GOT3 (cell line): Measurements from ENCODE around the gene ITPKB.

Source experiments
- DNase-seq: peaks from one replicate; lab custom pipeline; 2025; ENCODE audit warnings: mixed read lengths; lab: John Stamatoyannopoulos, UW

Gene ITPKB

DNA sequence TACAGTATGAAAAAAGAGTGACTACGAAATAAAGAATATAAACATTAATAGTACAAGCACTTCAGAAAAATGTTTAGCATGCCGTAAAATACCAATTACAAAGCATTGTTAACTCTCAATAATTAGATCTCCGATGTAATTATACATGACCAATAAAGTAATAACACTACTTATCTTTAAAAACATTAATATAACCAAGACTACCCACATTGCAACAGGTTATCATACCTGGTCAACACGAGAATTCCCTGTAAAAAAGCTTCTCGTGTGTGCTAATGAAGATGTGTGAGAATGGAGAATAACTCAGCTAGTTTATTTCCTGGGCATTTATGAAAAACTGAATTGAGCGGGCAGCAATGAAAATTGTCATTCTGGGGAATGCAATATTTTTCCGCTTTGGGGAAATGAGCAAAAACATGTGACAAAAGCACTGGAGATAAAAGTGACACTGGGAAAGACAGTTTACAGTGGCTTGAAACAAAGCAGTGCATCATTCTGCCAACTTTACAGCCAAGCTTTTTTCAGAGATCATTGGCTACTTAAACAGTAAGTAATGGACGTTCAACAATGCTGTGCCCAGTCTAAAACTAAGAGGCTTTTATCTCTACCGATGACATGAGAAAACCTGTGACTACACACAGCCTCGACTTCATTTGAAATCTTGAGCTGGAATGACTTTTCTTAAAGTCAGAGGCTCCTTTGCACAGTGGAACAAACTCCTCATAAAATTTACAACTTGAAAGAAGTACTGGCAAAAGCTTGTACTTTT lies 34.7 kb downstream of the ITPKB start:
- DNase-seq = no peak

DNA sequence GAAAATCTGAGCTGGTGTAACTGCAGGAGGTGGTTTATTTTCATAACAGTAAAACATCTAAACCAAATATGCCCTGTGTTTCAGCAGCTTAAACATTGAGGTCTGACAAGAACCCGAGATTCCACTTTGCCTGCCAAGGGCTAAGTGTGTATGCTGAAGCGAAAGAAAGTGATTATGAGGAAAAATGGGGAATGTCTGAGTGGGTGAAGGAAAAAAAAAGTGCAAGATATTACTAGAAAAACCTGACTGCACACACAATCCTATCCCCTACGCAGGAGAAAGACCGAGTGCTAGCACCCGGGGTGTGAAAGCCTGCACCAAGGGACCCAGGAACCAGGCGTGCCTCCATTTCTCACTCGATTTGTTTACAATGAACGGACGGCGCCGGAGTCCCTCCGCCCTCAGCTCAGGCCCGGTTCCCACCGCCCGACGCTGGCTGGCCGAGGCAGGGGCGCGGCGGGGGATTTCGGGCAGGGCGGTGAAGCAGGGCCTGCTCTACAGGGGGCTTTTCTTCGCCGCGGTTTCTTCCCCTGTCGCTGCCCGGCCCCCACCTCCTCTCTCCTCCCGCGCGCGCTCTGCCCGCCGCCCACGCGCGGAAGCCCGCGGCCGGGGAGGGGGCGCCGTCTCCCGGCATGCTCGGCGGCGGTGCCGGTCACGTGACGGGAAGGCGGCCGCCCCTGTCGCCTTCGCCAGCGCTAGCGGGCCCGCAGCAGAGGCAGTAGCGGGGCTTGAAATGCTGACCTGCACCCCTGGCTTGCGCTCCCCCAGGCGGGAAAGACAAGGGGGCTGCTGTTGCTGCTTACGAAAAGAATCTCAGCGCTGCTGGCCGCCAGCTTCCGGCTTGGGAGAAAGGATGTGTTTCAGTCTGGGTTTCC lies 35.9 kb downstream of the ITPKB start:
- peak; percentile 53 for DNase-seq

DNA sequence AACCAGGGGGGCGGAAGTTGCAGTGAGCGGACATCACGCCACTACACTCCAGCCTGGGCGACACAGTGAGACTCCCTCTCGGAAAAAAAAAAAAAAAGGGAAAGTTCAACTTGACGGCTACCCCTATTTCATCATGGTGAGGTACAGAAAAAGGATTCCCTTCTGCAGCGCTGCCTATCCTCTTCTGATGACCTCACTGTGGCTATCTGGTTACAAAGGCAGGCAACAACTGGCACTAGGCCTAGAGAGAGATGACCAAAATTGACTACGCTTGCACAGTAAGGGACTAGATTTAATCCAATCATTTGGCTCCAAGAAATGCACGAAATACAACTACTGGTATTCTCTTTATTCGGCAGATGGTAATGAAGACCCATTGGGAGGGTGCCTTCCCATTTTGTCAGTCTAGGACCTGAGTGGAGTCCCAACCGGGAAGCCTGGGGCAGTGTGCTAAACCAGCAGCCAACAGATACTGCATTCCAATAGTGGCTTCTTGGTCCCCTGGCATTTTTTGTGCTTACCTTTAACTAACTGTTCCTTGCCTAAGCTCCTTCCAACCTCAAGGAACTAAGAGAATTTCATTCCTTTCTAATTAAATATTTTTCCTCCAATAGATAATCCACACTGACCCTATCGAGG lies 36.6 kb downstream of the ITPKB start:
- peak; percentile 13 for DNase-seq

DNA sequence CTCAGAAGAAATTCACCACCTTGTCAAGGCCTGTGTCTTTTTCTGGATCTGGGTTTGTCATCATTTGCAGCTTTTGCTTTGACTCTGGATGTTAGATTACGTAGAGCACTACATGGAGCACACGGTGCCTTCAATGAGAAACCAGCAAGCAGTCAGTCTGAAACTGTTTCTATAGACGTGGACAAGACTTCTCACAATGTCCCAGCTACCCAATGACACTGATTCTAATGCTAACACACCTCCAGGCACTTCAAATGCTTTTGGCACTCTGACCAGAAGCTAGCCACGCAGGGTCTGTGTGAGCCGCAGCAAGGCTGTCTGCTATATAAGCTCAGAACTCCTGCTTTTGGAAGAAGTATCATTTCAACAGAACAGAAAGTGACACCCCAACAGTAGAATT lies 38.2 kb downstream of the ITPKB start:
- no peak for DNase-seq

DNA sequence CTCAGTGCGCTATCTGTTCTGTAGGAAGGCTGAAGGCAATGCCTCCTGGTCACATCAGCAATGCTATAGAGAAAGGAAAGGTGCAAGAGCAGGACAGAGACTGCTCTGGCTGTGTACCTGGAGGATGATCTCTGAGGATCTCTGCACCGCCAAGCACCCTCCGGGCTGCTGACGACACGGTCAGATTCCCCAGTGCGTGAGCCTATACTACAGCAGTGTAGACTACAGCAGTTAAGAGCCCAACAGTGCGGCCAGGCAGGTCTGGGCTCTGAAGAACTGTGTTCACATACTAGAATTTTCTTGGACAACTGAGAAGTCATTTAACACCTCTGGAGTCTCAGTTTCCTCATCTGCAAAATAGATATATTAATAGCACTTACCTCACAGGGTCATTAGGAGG lies 39.9 kb downstream of the ITPKB start:
- no peak for DNase-seq

DNA sequence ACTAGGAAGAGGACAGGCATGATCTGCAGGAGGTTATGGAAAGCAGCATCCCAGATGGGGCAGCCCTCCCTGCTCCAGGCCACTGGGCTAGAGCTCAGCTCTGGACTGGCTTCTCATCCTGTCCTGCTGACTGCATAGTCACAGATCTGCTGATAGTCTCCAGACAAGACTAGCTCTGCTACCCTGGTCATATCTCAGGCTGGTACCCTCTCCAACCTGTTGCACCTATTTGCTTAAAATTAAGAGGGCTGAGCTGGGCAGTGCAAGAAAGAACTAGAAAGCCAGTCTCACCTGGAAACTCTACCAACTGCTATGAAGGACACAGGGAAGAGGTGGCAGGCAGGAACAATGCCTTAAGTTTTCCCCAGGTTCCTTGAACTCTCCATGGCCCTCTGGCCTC lies 40.4 kb downstream of the ITPKB start:
- DNase-seq = no peak

DNA sequence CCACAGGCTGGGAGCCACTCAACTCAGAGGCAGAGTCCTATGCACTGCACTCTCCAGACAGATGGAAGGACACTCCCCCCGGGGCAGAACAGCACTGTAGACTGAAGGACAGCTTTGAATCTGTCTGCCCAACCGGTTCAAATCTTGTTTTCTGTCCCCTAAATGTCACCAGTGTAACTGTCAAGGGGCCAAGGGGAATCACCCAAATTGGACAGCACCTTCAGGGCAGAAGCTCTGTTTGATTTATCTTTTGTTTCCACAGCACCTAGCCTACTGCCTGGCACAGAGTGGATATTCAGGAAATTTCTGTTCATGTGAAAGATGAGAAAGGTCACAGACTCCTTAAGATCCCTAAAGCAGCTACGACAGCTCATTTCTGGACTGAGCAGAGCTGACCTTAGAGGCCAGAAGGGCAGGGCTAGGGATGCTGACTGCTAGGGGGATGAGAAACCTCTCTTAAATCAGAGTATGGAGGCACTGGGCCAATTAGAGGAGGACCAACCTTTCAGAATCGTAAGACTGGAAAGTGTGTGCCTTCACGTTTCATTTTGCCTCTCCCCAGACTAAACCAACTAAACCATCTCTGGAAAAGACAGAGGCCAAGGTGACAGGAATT lies 41.0 kb downstream of the ITPKB start:
- DNase-seq = no peak

DNA sequence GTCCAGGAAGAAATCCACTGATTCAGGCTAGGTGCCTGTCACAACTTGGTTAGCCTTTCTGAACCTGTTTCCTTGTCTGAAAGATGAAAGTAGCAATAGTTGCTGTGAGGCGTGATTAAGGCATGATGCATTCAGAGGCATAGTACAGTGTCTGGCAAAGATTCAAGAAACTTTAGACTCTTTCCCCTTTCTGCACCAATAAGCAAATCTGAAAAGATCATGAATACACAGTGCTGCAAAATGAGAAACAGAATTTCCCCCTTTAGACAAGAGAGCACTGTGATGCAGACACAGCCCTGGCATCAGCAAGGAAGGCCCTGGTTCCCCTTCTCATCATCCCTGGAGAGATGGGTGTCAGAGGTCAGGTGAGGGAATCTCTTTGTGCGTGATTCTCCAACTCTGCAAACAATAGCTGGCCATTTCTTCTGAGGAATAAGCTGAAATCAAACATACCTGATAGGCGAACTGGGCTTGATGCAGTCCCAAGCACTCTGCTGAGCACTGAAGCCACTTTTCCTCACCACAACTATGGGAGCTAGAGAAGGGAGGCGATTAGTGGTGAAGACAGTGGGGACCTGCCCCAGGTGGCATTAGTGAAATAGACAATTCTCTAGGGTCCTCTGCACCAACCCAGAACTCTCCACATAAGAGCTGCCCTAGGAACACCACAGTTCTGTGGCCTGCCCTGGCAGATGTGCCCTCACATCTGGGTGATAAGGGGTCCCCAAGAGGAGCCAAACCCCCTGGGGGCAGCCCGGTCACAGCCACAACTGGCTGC lies 41.7 kb downstream of the ITPKB start:
- no peak for DNase-seq

DNA sequence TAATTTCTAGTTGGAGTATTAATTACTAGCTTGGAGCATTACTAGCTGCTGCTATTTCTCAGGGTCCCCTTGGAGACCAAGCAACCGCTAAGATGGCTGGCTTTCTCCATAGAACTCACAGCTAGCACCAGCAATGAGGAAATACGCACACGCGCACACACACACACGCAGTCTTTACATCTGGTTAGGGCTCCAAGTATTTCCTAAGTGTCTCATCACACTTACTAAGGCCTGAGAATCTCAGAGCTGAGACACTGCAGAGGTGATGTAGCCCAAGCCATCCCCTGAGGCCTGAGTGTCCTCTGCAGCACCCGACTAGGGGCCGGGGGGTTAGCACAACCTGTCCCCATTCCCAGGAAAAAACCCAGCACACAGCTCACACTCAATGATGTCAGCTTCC lies 42.5 kb downstream of the ITPKB start:
- no peak for DNase-seq

DNA sequence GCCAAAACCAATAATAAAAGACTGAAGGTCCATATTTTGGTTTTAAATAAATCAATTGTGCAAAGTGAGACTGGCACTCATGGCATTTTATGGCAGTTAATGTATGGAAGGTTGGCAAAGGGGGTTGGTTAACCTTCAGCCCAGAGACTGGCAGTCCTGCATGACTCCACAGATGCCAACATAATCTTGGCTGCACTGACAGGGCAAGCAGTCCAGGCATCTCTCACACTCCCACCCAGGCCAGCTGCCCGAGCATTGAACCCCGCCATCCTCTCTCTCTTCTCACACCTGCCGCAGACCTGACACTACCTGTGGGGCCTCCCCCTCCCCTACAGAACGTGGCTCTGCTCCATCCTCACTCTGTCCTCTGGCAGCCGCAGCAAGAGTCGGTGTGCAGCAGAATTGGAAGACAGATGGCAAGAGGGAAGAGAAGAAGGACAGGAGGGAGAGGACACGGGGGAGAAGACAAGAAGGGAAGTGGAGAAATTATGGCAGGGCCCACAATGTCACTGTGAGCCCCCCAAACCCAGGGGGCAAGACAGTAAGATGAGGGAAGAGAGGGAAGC lies 43.7 kb downstream of the ITPKB start:
- no peak for DNase-seq

DNA sequence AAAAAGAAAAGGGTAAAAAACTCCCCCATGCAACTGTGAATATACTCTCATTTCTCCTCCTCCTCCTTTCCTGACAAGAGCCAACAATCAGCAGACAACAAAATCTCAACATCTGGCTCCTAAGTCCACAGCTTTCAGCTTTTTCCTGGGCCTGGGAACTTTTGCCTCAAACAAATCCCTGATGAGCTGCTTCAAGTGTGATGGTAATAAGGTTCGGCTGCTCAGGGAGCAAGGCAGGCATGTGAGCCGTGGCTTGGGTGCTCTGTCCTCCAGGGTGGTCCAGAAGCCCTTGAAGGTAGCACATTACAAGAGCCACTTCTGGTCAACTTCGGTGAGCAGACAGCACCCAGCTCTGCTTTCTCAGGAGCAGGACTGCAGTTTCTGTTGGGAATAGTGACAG lies 46.3 kb downstream of the ITPKB start:
- no peak for DNase-seq

DNA sequence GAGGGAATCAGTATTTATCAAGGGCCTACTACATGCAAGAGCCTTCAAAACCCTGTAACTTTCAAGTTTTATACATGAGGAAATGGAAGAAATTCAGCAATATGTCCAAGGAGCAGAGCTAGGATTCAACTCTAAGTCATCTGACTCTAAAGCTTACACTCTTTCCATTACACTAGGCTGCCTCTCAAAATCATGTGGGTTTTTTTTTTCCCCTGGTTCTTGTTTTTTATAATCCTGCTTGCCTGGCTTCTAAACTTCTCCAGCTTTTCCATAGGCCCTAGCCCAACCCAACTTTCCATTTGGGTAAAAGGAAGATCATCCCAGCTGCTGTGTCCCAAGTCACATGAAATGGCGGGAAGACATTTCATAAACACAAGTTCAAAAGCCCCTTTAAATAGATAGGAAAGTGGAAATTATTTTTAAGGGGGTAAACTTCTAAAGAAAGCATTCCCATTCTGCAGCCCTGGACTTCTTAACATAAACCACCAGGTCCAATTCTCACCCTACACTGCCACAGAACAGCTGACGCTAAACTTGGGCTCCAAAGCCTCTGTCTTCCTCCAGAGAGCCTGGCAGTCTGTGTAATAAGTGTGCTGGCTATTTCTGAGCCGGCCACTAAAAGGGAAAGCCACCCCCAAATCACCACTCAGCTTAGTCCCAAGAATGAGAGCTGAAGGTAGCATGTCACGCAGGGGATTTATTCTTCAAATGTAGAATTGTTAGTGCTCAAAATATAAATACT lies 46.9 kb downstream of the ITPKB start:
- no peak for DNase-seq

DNA sequence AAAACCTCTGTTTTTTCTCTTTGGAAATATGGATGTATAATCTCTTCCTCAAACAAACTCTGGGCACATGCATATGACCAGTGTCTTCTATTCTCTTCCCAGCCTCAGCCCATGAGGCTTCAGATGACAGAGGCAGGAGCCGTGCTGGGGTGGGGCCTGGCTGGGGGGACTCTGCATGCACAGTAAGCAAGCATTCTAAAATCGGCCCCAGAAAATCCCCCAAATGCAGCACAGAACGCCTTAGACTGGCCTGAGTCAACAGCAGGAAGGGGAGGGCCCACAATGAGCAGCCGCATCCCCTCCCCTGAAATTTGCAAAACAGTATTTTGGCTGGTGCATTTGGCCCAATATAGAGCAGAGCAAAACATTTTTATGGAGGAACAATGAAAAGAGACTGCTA lies 47.8 kb downstream of the ITPKB start:
- DNase-seq = no peak

DNA sequence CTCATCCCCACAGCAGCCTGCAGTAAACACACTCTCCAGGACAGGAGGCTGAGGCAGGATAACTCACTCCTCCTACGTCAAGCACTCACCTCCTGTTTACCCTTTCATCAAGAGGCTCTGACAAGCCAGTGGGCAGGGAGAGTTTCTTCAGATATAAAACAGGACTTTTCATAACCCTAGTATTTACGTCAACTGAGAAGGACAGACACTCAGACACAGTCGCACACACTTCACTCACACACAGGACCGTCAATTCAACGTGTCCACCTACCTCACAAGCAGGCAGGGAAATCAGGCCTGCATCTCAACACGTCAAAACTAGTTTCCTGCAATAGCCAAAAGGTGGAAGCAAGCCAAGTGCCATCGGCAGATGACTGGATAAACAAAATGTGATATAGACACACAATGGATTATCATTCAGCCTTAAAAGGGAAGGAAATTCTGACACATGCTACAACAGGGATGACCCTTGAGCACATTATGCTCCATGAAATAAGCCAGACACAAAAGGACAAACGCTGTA lies 48.6 kb downstream of the ITPKB start:
- no peak for DNase-seq

DNA sequence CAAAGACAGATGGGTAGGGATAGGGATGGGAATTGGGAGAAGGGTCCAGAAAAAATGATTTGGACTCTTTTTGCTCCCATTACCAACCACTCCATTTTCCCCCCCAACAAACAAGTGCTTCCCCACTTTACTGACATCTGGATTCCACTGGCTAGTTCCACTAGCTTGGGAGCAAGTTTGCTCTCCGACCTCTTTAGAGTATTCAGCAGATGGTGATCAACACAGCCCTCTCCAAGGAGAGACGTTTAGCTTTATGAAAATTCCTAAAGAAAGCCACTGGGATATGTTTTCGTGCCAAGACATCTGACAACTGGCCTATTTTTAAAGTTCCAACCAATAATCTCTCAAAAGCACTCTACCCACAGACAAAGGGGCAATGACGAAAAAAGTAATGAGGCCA lies 50.3 kb downstream of the ITPKB start:
- no peak for DNase-seq

DNA sequence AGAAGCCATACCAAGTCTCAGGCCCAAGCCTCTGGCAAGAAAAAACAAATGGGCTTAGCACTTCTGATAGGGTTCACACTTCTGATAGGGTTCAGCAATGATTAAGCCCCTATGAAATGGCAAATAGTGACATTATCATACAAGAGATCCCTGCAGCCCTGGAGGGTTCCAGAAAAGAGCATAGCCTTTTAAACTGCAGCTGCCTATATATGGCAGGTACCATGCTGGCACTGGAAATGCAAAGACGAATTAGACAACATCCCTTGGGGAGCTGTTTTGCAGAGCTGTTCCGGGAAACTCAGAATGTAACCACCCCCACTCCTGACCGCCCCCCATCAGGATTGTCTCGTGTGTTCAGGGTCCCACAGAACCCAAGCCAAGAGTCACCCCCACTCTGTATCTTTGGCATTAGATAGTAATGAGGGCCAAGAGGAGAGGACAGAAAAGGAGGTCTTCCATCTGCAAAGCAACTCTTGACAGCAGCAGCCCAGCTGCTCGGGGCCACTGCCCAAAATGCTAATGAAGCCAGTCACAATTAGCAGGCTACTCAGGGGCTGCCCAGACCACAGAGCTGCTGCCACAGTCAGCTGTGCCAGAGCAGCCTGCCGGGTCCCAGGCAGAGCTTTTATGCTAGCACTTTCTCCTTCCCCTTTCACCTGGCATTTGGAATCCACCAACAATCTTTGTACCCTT lies 50.9 kb downstream of the ITPKB start:
- DNase-seq = no peak

DNA sequence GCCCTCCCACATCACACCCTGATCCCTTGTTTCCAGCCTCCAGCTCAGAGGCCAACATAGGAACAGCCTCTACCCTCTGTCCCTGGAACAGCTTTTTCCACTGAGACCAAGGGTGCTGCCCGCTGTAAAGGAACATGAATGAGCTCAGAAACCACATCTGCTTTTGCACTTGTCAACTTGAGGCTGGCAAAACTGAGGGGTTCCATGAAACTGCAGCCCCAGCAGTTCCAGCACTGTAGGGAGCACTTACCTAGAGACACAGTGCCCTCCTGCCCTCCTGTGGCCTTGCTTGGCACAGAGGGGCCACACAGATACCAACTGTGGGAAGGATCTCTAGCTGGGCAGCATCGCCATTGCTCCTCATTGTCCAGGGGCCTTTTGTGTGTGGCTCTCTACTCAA lies 51.7 kb downstream of the ITPKB start:
- no peak for DNase-seq

DNA sequence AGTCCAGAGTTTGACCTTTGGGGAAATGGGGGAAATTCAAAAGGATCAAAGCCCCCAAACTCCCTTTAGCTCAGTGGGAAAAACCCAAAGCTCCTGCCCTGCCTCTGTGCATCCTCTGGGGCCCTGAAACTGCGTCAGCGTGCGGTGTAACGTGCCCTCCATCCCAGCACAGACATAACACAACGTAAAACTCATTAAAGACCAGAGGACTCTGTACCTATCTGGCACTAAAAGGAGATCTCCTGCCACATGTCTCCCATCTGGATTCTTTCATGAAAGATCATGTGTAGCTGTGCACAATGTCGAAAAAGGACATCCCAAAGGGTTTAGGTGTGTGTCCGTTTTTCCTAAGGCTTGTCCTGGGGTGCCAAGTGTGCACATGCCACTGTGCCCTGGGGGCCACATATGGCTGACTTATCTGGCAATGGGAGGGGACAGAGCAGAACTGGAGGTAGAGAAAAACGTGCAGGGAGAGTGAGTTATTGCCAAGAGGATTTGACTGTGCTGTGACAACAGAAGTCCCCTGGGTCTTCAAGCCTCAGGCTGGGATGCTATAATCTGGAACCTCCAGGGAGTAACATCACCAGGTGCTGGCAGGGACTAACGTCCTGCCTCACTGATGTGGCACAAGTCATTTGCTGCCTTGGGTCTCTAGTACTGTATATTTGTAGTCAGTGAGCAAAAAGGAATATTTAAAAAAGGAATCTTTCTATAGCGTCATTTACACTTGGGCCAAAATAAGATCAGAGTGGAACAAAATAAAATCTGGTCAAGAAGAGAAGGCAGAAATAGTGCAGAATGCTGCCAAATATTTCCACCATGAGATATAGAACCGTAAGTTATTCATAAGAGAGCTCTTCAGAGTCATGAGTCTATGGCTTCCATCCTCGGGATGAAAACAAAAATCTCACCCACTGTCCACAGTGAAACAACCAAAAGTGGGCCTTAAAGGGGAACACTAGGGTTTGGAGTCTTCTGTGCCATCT lies 52.3 kb downstream of the ITPKB start:
- no peak for DNase-seq
